Neural crest cell (in vitro differentiated cells): ENCODE results near the gene DTX3. TPM values are rescaled to one million over a fixed set of nuclear protein-coding genes. Genes with fewer than 3 reads are reported as not detected.

Experiments used
- DNase-seq: peaks from one replicate; pipeline ENCODE4 v3.0.0; 2021; ENCODE audit warnings: low read depth, mixed read lengths, low spot score
- H3K27ac Mint-ChIP-seq: one replicate; pipeline ENCODE4 v1.8.0; 2021; ENCODE audit warnings: mild to moderate bottlenecking, mixed read lengths; ENCODE audit not compliant: unreplicated experiment
- H3K27me3 Mint-ChIP-seq: 2 replicates; pipeline ENCODE4 v1.8.0; 2021; ENCODE audit warnings: low read depth, mild to moderate bottlenecking, mixed read lengths
- H3K36me3 Mint-ChIP-seq: 2 replicates; pipeline ENCODE4 v1.8.0; 2021; ENCODE audit warnings: low read depth, mild to moderate bottlenecking, mixed read lengths
- H3K4me1 Mint-ChIP-seq: 2 replicates; pipeline ENCODE4 v1.8.0; 2021; ENCODE audit warnings: mixed read lengths
- H3K4me3 Mint-ChIP-seq: one replicate; pipeline ENCODE4 v1.8.0; 2021; ENCODE audit warnings: mild to moderate bottlenecking, mixed read lengths
- H3K9me3 Mint-ChIP-seq: 2 replicates; pipeline ENCODE4 v1.8.0; 2021; ENCODE audit warnings: mixed read lengths
- CTCF ChIP-seq: fragments of 200-600 bp; sonication (generic); conservative IDR thresholded peaks from 2 replicates; pipeline ENCODE4 v1.5.0; 2021; ENCODE audit warnings: antibody characterized with exemption, mild to moderate bottlenecking
- total RNA-seq: library from RNA; stranded (reverse); gene quantifications from 2 replicates; pipeline ENCODE4 v1.2.1, GENCODE V29; 2021

DTX3 gene
- total RNA-seq, 1 donor from 2014 or later: 74.7 TPM

- Mint-ChIP-seq H3K27me3 (peaks cover 73% of the 10 kb centered on the region), H3K36me3 (peaks cover 11% of the 10 kb centered on the region), H3K9me3 (no peaks in the 10 kb centered on the region), H3K4me1 (peaks cover 20% of the 10 kb centered on the region), H3K27ac (no peak overlapping the region), H3K4me3 (peak overlapping the region; percentile 44)
- no peak for TF ChIP-seq CTCF
- no peak for DNase-seq
These were observed 19.3 kb downstream of the DTX3 start for GRCh38 chr12:57623811-57624390.

- Mint-ChIP-seq H3K27me3 (peaks cover 66% of the 10 kb centered on the region), H3K9me3 (no peaks in the 10 kb centered on the region), H3K4me3 (peak overlapping the region; percentile 44), H3K36me3 (peaks cover 7% of the 10 kb centered on the region), H3K27ac (no peak overlapping the region), H3K4me1 (peaks cover 20% of the 10 kb centered on the region)
- no peak for TF ChIP-seq CTCF
- DNase-seq: no peak
These were observed 20.0 kb downstream of the DTX3 start for GRCh38 chr12:57624441-57625220.

- peaks cover 64% of the 10 kb centered on the region for H3K27me3 Mint-ChIP-seq
- H3K36me3 Mint-ChIP-seq: peaks cover 7% of the 10 kb centered on the region
- TF ChIP-seq CTCF: no peak
- no peak overlapping the region for H3K4me3 Mint-ChIP-seq
- no peak overlapping the region for H3K27ac Mint-ChIP-seq
- peaks cover 24% of the 10 kb centered on the region for H3K4me1 Mint-ChIP-seq
- H3K9me3 Mint-ChIP-seq: no peaks in the 10 kb centered on the region
- DNase-seq: no peak
These were observed 20.8 kb downstream of the DTX3 start for GRCh38 chr12:57625261-57626032.

- peaks cover 7% of the 10 kb centered on the region for H3K36me3 Mint-ChIP-seq
- no peak for TF ChIP-seq CTCF
- no peaks in the 10 kb centered on the region for H3K9me3 Mint-ChIP-seq
- no peak overlapping the region for H3K4me3 Mint-ChIP-seq
- no peak overlapping the region for H3K27ac Mint-ChIP-seq
- peaks cover 64% of the 10 kb centered on the region for H3K27me3 Mint-ChIP-seq
- DNase-seq: no peak
- H3K4me1 Mint-ChIP-seq: peaks cover 24% of the 10 kb centered on the region
These were observed 21.7 kb downstream of the DTX3 start for GRCh38 chr12:57626111-57626920.

- peaks cover 23% of the 10 kb centered on the region for H3K4me1 Mint-ChIP-seq
- H3K27ac Mint-ChIP-seq: no peak overlapping the region
- peaks cover 5% of the 10 kb centered on the region for H3K36me3 Mint-ChIP-seq
- H3K27me3 Mint-ChIP-seq: peaks cover 63% of the 10 kb centered on the region
- no peak overlapping the region for H3K4me3 Mint-ChIP-seq
- TF ChIP-seq CTCF: no peak
- H3K9me3 Mint-ChIP-seq: no peaks in the 10 kb centered on the region
- DNase-seq: no peak
These were observed 22.4 kb downstream of the DTX3 start for GRCh38 chr12:57626921-57627445.
